Measurements from ENCODE around the gene GNAZ.

DNA sequence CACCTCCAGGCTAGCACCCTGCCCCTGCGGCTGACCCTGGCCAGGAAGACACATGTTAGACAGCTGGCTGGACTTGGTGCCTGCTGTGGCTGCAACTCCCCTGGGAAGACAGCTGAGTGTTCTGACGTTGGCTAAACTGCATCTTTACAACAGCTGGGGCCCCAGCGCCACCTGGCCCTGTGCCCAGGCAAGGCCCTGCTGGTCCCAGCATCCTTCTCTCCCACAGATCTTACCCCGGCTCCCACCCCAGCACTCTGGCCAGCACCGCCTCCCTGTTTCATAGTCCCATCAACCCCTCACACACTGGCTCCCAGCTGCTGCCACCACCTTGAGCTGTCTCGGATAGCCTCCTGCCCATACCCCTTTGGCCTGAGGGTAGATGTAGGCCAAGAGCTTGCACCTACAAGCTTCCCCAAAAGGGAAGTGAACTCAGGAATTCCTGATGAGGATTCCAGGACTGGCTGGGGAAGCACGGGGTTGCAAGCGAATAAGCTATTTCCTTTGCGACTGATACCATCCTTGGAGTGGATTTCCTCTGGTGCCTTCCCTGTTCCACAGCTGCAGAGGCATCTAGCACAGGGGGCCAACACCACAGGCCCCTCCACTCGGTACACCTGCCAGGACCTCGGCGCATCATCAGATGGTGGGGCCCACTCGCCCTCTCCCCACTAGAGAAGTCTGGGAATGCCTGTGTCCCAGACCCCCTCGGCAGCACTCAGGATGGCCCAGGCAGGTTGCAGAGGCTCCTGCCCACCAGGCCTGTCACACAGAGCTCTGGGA lies 42.9 kb downstream of the GNAZ start:
- TF ChIP-seq, protein P1, sequence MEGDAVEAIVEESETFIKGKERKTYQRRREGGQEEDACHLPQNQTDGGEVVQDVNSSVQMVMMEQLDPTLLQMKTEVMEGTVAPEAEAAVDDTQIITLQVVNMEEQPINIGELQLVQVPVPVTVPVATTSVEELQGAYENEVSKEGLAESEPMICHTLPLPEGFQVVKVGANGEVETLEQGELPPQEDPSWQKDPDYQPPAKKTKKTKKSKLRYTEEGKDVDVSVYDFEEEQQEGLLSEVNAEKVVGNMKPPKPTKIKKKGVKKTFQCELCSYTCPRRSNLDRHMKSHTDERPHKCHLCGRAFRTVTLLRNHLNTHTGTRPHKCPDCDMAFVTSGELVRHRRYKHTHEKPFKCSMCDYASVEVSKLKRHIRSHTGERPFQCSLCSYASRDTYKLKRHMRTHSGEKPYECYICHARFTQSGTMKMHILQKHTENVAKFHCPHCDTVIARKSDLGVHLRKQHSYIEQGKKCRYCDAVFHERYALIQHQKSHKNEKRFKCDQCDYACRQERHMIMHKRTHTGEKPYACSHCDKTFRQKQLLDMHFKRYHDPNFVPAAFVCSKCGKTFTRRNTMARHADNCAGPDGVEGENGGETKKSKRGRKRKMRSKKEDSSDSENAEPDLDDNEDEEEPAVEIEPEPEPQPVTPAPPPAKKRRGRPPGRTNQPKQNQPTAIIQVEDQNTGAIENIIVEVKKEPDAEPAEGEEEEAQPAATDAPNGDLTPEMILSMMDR (IDR thresholded peaks at IDR 0.05; ENCODE audit: low read depth, low read length), result no peak
- no peak for TF ChIP-seq POLR2A (IDR thresholded peaks at IDR 0.05; ENCODE audit: extremely low read depth, insufficient read length)
- TF ChIP-seq, protein P2, sequence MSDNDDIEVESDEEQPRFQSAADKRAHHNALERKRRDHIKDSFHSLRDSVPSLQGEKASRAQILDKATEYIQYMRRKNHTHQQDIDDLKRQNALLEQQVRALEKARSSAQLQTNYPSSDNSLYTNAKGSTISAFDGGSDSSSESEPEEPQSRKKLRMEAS (IDR thresholded peaks at IDR 0.05; ENCODE audit: low read depth, low read length), result no peak

All from NB4 (cell line).